Measurements from ENCODE around the gene SLC8A1. TPM values are rescaled to one million over a fixed set of nuclear protein-coding genes. Genes with fewer than 3 reads are reported as not detected.

The SLC8A1 gene
- total RNA-seq, 1 experiment from 2014 or later = 0.43 TPM

DNA sequence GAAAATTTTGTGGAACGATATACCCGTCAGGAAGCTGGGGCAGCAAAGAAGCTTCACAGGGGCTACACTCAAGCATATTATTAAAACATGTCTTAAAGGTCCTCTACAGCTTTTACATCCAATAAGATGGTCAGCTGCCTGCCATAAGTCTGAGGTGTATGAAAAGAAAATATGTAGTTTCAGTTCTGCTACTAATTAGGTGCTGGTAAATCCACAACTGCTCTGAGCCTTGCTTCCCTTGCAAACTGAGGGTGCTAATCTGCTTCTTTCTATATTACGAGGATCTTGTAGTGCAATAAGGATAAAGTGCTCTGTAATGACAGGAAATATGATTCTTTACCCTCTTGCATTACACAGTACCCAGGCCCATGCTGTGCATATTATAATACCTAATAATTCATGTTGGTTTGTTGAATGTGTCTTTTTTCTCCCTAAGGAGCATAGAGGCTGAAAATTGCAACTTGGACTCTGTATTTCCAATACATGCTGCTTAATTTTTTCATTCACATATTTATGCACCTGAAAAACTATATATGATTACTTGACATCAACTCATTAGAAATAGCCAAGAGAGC is 14.5 kb upstream of the SLC8A1 start:
- H3K4me3 Mint-ChIP-seq (ENCODE audit: unreplicated experiment) = no peak overlapping the region
- H3K9me3 Mint-ChIP-seq (ENCODE audit: unreplicated experiment) = no peaks in the 10 kb centered on the region
- TF ChIP-seq, protein P1, sequence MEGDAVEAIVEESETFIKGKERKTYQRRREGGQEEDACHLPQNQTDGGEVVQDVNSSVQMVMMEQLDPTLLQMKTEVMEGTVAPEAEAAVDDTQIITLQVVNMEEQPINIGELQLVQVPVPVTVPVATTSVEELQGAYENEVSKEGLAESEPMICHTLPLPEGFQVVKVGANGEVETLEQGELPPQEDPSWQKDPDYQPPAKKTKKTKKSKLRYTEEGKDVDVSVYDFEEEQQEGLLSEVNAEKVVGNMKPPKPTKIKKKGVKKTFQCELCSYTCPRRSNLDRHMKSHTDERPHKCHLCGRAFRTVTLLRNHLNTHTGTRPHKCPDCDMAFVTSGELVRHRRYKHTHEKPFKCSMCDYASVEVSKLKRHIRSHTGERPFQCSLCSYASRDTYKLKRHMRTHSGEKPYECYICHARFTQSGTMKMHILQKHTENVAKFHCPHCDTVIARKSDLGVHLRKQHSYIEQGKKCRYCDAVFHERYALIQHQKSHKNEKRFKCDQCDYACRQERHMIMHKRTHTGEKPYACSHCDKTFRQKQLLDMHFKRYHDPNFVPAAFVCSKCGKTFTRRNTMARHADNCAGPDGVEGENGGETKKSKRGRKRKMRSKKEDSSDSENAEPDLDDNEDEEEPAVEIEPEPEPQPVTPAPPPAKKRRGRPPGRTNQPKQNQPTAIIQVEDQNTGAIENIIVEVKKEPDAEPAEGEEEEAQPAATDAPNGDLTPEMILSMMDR (IDR thresholded peaks at IDR 0.05; ENCODE audit: insufficient read depth in 1 of 2, low read depth in 1 of 2, low read length in 1 of 2, severe bottlenecking in 1 of 2, unreplicated experiment in 1 of 2) = no peak
- Histone ChIP-seq H3K4me1 (no peaks in the 10 kb centered on the region), H3K9me3 (no peaks in the 10 kb centered on the region), H3K27me3 (replicated peaks; ENCODE audit: control insufficient read depth, insufficient read depth, low read length) (no peaks in the 10 kb centered on the region), H3K36me3 (ENCODE audit: control insufficient read depth, insufficient read depth, low read length) (no peaks in the 10 kb centered on the region), H3K4me3 (ENCODE audit: low read depth, low read length) (no peak overlapping the region)
- no peak overlapping the region for H3K27ac Mint-ChIP-seq (ENCODE audit: unreplicated experiment)
- POLR2A ChIA-PET = no interaction called here
- CTCF ChIA-PET = no interaction called here
- no peaks in the 10 kb centered on the region for H3K4me1 Mint-ChIP-seq (ENCODE audit: low read depth, unreplicated experiment)
- H3K36me3 Mint-ChIP-seq (ENCODE audit: insufficient read depth, unreplicated experiment) = no peaks in the 10 kb centered on the region
- no TSS peak for BruUV-seq (replicated peaks)
- DNase-seq = no peak
- intact Hi-C loops (cut with micrococcal nuclease; ENCODE audit: unreplicated experiment) = no loop called here
- no peaks in the 10 kb centered on the region for H3K27me3 Mint-ChIP-seq (ENCODE audit: insufficient read depth, unreplicated experiment)

DNA sequence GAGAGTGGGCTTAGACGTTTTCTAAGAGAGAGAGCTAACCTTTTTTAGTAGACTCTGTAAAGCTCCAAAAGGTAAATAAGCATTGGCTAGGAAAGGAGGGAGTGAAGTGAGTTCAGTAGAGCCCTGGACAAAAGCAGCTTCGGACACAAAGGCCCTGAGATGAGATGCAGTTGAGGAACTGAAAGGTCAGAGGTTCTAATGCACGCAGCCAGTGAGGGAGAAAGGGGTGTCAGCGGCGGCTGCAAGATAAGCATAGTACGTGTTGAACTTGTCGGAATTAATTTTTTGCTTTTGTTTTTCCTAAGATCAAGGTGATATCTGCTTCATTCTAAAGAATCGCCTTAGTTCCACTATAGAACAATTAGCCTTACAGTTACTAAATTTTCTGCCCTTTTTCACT is 11.2 kb upstream of the SLC8A1 start:
- H3K27ac Mint-ChIP-seq (ENCODE audit: unreplicated experiment) = no peak overlapping the region

GRCh38 chr2:40458271-40458794 is 6.4 kb upstream of the SLC8A1 start:
- POLR2A ChIA-PET = no interaction called here
- no peaks in the 10 kb centered on the region for H3K27me3 ChIP-seq (replicated peaks; ENCODE audit: control insufficient read depth, insufficient read depth, low read length)
- Mint-ChIP-seq H3K27me3 (ENCODE audit: insufficient read depth, unreplicated experiment) (peaks cover 7% of the 10 kb centered on the region), H3K4me3 (ENCODE audit: unreplicated experiment) (no peak overlapping the region), H3K27ac (ENCODE audit: unreplicated experiment) (no peak overlapping the region), H3K36me3 (ENCODE audit: insufficient read depth, unreplicated experiment) (no peaks in the 10 kb centered on the region), H3K9me3 (ENCODE audit: unreplicated experiment) (no peaks in the 10 kb centered on the region), H3K4me1 (ENCODE audit: low read depth, unreplicated experiment) (no peaks in the 10 kb centered on the region)
- no peaks in the 10 kb centered on the region for H3K9me3 ChIP-seq
- no peak overlapping the region for H3K4me3 ChIP-seq (ENCODE audit: low read depth, low read length)
- CTCF ChIA-PET = no interaction called here
- no TSS peak for BruUV-seq (replicated peaks)
- intact Hi-C loops (cut with micrococcal nuclease; ENCODE audit: unreplicated experiment) = no loop called here
- no peak for DNase-seq
- TF ChIP-seq, protein P1 (IDR thresholded peaks at IDR 0.05; ENCODE audit: insufficient read depth in 1 of 2, low read depth in 1 of 2, low read length in 1 of 2, severe bottlenecking in 1 of 2, unreplicated experiment in 1 of 2) = no peak
- no peaks in the 10 kb centered on the region for H3K36me3 ChIP-seq (ENCODE audit: control insufficient read depth, insufficient read depth, low read length)
- no peaks in the 10 kb centered on the region for H3K4me1 ChIP-seq

More for the DNA sequence above, 11.2 kb upstream of the SLC8A1 start:
- Histone ChIP-seq H3K36me3 (ENCODE audit: control insufficient read depth, insufficient read depth, low read length) (no peaks in the 10 kb centered on the region), H3K9me3 (no peaks in the 10 kb centered on the region), H3K4me3 (ENCODE audit: low read depth, low read length) (no peak overlapping the region), H3K27me3 (replicated peaks; ENCODE audit: control insufficient read depth, insufficient read depth, low read length) (no peaks in the 10 kb centered on the region), H3K4me1 (no peaks in the 10 kb centered on the region)
- intact Hi-C loops (cut with micrococcal nuclease; ENCODE audit: unreplicated experiment) = no loop called here
- no peak overlapping the region for H3K4me3 Mint-ChIP-seq (ENCODE audit: unreplicated experiment)
- BruUV-seq (replicated peaks) = no TSS peak
- H3K9me3 Mint-ChIP-seq (ENCODE audit: unreplicated experiment) = no peaks in the 10 kb centered on the region
- H3K27me3 Mint-ChIP-seq (ENCODE audit: insufficient read depth, unreplicated experiment) = peaks cover 4% of the 10 kb centered on the region
- no peaks in the 10 kb centered on the region for H3K4me1 Mint-ChIP-seq (ENCODE audit: low read depth, unreplicated experiment)
- CTCF ChIA-PET = no interaction called here
- TF ChIP-seq, protein P1 (IDR thresholded peaks at IDR 0.05; ENCODE audit: insufficient read depth in 1 of 2, low read depth in 1 of 2, low read length in 1 of 2, severe bottlenecking in 1 of 2, unreplicated experiment in 1 of 2) = no peak
- DNase-seq = no peak
- H3K36me3 Mint-ChIP-seq (ENCODE audit: insufficient read depth, unreplicated experiment) = no peaks in the 10 kb centered on the region
- POLR2A ChIA-PET = no interaction called here

Data from Caco-2 (cell line).